ENCODE measurements around the gene C3orf18. TPM values are rescaled to one million over a fixed set of nuclear protein-coding genes. Genes with fewer than 3 reads are reported as not detected.
"Not testable (repeated sequence)": the region's sequence is repeated elsewhere in the genome, so short reads cannot be mapped to it uniquely, and the experiment has no call there.

C3orf18 gene
- polyA plus RNA-seq, 10 donors = 13.1 to 21.5 (median 16.8) TPM

DNA sequence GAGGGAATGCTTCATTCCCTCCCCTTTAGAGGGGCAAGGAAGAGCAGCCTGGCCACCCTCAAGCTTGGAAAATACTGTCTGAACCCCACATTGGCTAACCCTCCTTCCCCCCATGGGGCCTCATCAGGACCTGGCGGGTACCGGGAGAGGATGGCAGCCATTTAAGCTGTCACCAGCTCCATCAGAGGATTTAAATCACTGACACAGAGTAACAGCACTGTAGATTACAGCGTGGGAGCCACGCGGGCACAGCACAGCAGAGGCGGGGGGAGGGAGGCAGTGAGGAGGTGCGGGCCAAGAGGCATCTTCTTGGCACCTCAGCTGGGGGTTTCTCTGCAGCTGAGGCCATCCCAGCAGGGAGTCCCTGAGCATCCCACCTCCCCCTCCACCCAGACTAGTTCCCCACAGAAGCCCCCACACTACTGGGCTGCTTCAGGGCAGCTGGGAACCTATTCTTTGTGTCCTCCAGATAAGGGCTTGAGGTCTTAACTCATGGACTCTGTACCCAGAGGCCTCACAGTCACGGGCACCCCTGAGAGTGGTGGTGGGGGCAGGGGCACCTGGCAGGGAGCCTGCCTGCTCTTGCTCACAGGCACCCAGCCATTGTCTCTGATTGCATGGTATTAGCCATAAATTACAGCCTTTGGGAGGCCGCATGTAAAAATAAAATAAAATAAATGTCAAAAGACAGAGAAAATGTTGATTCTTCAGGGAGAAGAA is 42.2 kb downstream of the C3orf18 start:
- no peak for DNase-seq

DNA sequence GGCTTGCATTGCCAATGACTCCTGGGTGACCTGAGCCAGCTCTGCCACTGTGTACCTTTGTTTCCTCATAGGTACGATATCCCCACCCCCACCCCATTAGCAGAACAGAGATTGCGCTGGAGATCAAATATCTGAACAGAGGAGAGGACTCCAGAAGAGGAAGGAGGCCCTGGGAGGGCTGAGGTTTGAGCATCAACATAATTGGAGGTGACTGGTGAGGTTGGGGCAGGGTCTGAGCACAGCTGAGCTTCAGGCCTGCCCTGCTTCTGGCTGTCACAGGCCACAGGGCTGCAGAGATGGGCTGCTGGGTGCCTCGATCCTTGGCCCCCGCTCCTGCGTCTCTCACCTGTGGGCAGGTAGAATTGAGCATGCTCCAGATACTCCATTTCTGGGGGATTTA is 42.8 kb downstream of the C3orf18 start:
- no peak for DNase-seq

GRCh38 chr3:50523279-50523811 is 44.2 kb downstream of the C3orf18 start:
- no peak for DNase-seq

DNA sequence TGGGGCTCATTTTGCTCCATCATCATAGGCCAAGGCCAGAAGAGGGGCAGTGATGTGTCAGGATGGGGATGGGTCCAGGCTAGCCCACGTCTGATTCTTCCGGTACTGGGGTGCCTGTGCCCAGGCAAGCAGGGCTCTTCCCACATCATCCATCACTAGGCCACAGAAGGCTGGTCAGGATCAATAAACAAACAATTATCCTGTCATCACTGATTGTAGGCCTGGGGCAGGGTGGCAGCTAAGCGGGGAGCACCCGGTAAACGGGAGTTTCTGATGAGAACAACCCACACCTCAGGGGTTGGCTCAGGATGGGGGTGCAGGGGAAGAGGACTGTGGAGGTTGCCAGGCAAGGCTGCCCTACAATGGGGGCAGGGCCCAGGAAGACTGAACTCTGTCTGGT is 46.0 kb downstream of the C3orf18 start:
- no peak for DNase-seq

DNA sequence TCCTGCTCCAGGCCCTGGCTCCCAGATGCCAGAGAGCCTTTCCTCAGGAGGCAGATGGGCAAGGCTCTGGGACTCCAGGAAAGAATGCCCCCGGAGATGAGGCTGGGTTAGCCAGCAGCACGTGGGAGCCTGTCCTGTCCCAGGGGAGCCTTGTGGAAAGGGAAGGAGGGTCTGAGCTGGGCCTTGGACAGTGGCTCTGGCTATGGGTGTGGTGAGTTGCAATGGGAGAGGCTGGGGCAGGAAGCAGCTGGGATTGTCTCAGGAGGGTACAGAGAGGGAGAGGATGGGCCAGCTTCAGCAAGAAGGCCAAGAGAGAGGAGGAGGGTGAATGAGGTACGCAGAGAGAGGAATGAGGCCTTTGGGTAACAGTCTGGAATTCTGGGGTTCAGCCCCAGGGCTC is 46.7 kb downstream of the C3orf18 start:
- no peak for DNase-seq

DNA sequence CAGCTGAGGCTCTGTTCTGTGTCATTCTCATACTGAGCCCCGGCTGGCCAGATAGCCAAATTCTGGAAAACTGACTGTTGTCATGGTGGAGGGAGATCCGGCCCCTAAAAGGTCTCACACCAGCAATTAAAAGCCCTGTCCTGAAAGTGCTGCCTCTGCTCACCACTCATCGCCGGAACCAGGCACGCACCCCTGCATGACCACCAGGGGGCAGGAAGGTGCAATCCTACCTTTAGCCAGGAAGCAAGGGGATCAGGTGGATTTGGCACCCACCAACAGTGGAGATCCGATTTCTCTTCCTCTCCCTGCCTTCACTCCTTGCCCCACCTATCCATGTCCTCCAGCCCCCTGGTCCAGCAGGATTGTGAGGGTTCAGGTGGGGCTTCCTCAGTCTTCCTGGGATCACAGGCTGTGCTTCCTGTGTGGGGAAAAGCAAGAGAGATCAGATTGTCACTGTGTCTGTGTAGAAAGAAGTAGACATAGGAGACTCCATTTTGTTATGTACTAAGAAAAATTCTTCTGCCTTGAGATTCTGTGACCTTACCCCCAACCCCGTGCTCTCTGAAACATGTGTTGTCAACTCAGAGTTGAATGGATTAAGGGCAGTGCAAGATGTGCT is 48.0 kb downstream of the C3orf18 start:
- DNase-seq = peak in 2 of 3 donors; percentile 37 to 60

DNA sequence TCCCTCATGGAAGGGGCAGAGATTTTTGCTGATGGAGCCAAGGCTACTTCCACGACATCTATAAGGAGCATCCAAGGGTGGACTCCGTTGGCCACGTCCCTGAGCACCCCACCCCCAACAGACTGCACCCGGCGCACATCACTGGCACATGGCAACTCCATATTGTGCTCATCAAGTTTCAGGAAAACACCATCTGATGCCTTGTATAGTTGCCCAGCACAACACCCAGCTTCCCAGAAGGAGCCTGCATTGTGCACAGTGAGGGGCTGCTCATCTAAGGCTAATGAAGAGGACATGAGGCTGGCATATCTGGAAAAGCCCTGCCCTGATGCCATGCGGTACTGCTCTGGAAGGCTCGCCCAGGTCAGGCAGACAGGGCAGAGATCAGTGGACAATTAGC is 49.1 kb downstream of the C3orf18 start:
- DNase-seq = no peak

GRCh38 chr3:50517721-50518206 is 49.8 kb downstream of the C3orf18 start:
- no peak for DNase-seq

DNA sequence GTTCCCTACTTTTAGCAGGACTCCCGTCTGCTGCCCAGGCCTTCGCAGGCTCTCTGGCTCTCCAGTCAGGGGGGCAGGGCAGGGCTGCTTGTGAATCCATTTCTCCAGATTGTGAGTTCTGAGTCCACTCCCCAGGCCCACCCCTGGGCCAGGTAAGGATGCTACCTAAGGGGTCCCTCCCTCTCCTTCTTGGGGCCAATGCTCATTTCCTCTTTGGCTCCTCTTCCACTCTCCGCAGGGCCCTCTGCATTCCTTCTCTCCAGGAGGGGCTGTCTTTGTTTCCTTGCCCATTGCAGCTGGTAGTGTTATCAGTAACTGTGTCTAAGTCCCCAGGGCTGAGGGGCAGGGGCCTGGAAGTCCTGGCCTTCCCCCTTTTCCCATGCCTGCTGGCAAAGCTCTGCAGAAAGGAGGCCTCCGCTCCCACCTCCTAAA is 51.1 kb downstream of the C3orf18 start:
- DNase-seq = no peak

DNA sequence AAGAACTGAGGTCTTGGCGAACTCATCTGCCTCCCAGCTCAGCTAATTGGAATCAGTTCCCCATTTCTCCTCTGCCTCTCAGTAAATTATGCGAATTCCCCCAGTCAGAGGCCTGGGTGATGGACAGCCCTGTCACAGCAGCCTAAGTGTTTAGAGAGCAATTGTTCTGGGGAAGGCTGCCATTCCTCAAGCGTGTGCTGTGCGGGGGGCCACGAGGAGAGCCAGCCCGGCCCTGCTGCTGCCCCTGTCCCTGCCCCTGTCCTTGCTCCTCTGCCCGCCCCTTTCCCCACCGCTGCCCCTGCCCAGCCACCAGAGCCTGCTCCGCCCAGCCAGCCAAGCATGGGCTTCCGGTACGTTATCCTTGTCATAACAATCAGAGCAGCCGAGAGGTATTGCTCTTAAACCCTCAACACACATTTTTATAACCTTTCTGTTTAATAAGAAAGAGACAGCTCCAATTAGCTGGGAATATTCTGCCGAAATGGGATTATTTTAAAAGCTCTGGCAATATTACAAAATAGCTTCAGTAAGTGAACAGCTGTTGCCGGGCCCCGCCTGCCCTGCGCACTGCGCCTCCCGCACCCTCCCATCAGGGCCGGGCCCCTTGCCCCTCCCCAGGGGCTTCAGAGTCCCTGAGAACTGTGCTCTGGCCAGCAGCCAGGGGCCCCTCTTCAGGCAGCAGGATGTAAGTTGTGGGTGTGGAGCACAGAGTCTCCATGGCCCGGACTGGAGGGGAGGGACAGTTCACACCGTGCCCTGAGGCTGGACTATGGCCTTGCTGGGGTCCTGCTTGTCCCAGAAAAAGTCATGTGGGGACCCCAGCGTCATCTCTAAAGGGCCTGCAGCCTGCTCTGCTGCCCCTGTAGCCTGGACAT is 51.7 kb downstream of the C3orf18 start:
- peak; percentile 49 to 77 (median 59) for DNase-seq

- not testable (repeated sequence) for DNase-seq
Measured at GRCh38 chr3:50512908-50513307, 54.6 kb downstream of the C3orf18 start.

DNA sequence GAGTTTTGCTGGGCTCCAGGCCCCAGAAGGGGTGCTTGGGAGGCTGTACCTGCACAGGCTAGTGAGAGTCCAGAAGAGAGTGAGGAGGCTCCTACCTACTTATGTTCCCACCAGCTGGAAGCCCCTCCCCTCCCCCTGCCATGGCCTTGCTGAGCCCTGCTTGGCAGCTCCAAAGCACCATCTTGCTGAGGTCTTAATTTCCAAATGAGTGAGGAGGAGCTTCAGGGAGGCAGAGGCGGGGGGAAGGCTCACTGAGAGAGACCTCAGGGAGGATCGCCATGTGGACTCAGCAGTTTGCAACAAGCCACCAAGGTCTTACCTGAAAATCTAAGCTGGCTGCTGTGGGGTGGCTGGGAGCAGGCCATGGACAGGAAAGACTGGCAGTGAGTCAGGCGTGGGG is 55.4 kb downstream of the C3orf18 start:
- DNase-seq = no peak

DNA sequence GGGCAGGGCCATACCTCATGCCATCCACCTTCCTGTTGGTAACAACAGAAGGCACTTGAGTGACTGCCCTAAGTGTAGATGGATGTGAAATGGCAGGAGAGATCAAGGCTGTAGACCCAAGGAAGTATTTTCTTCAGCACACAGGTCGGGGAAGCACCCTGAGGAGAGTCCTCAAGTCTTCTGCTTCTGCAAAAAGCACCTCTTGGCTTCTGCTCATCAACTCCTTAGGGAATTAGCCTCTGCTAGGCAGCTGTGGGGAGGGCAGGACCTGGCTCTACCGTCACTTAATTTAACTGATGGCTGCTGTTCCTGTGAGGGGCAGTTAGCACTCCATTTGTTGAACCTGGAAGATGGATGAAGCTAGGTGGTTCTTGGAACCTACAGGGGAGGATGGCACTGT is 57.2 kb downstream of the C3orf18 start:
- DNase-seq = no peak

GRCh38 chr3:50509715-50510114 is 57.8 kb downstream of the C3orf18 start:
- DNase-seq = no peak

DNA sequence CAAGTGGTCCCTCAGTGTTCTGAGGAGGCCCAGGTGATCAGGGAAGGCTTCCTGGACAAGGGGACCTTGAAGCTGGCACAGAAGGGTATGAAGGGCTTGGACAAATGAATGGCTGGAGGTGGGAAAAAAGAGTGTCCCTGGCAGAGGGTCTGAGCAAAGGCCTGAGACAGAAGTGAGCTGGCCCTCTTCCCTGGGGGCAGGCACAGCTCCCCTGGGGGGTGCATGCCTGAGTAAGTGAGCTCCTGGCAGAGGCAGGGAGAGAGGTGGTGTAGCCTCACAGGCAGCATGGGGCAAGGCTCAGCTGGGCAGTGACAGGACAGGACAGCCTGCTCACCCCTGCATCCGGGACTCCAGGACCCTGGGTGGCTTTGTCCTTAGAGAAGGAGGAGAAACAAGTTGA is 58.7 kb downstream of the C3orf18 start:
- DNase-seq = no peak

Other genes starting within 250 kb of the C3orf18 start
- 10 to 100 TPM; 29.1 to 52.0 (median 36.9) TPM for gene HYAL2, start 245.0 kb downstream of the C3orf18 start, polyA plus RNA-seq (ENCODE audit: insufficient read length in 10 of 10)
- gene TUSC2, start 239.5 kb downstream of the C3orf18 start, polyA plus RNA-seq (ENCODE audit: insufficient read length in 10 of 10) = 10 to 100 TPM; 14.3 to 20.2 (median 15.9) TPM
- gene RASSF1, start 226.9 kb downstream of the C3orf18 start, polyA plus RNA-seq (ENCODE audit: insufficient read length in 10 of 10) = 10 to 100 TPM; 31.3 to 43.2 (median 34.4) TPM
- gene ZMYND10, start 222.0 kb downstream of the C3orf18 start, polyA plus RNA-seq (ENCODE audit: insufficient read length in 10 of 10) = 1 to 10 TPM in 4 of 10 donors, under 1 TPM in 6; 0.60 to 1.7 (median 0.93) TPM
- gene NPRL2, start 217.0 kb downstream of the C3orf18 start, polyA plus RNA-seq (ENCODE audit: insufficient read length in 10 of 10) = 10 to 100 TPM; 16.9 to 23.2 (median 18.9) TPM
- 10 to 100 TPM in 1 of 10 donors, 1 to 10 TPM in 9; 5.9 to 10.2 (median 7.0) TPM for gene CYB561D2, start 216.9 kb downstream of the C3orf18 start, polyA plus RNA-seq (ENCODE audit: insufficient read length in 10 of 10)
- gene TMEM115, start 208.2 kb downstream of the C3orf18 start, polyA plus RNA-seq (ENCODE audit: insufficient read length in 10 of 10) = 10 to 100 TPM; 18.5 to 30.8 (median 23.4) TPM
- gene CACNA2D2, start 64.1 kb downstream of the C3orf18 start, polyA plus RNA-seq (ENCODE audit: insufficient read length in 10 of 10) = 10 to 100 TPM in 1 of 10 donors, 1 to 10 TPM in 9; 3.6 to 11.0 (median 5.7) TPM
- 10 to 100 TPM; 14.3 to 18.4 (median 16.2) TPM for gene HEMK1, start 1.8 kb upstream of the C3orf18 start, polyA plus RNA-seq (ENCODE audit: insufficient read length in 10 of 10)
- gene CISH, start 44.0 kb upstream of the C3orf18 start, polyA plus RNA-seq (ENCODE audit: insufficient read length in 10 of 10) = 10 to 100 TPM in 8 of 10 donors, 1 to 10 TPM in 2; 8.6 to 14.7 (median 11.6) TPM
- gene MAPKAPK3, start 49.4 kb upstream of the C3orf18 start, polyA plus RNA-seq (ENCODE audit: insufficient read length in 10 of 10) = 10 to 100 TPM; 23.1 to 30.1 (median 25.4) TPM
- under 1 TPM; 0.07 to 0.76 (median 0.22) TPM for gene DOCK3, start 107.2 kb upstream of the C3orf18 start, polyA plus RNA-seq (ENCODE audit: insufficient read length in 10 of 10)